HCT116 (cell line): ENCODE results near the gene ATAD3C. TPM values are rescaled to one million over a fixed set of nuclear protein-coding genes. Genes with fewer than 3 reads are reported as not detected.
"Not testable (repeated sequence)": the region's sequence is repeated elsewhere in the genome, so short reads cannot be mapped to it uniquely, and the experiment has no call there.

Experiments
- ATAC-seq: fragments of 200-7000 bp; cut with Tn5 transposase; 2 replicates; pipeline ENCODE4 v1.9.1; 2020; ENCODE audit warnings: mild to moderate bottlenecking, moderate library complexity
- BruUV-seq: library from RNA; stranded (reverse); fragments of 400-500 nt; replicated peaks from 2 replicates; lab custom pipeline; 2021; lab: Mats Ljungman, UMichigan
- CTCF ChIA-PET: fragments of 300-600 bp; sonication (Branson Sonifier 250); formaldehyde crosslinking; loops from one replicate; lab custom pipeline; 2021; ENCODE audit warnings: antibody characterized with exemption; lab: Charles Lee
- POLR2A ChIA-PET: fragments of 300-600, 350-600 bp; sonication (Branson Sonifier 250); formaldehyde crosslinking; loops from one replicate; lab custom pipeline; 2021; ENCODE audit warnings: antibody characterized with exemption; lab: Charles Lee
- RAD21 ChIA-PET, 2 experiments: fragments of 300-600 bp; sonication (Branson Sonifier 250); formaldehyde crosslinking; loops; one replicate each; lab custom pipeline; 2023; ENCODE audit warnings: low total read pairs in 2 of 2; ENCODE audit not compliant: uncharacterized antibody in 2 of 2, unreplicated experiment in 2 of 2, low non-redundant PET in 1 of 2; lab: Charles Lee
- DNase-seq: peaks from one replicate; pipeline ENCODE4 v3.0.0-alpha.2; 2010; ENCODE audit warnings: low read depth, low spot score
- H2AFZ ChIP-seq: fragments of 200-600 bp; shearing (Covaris generic), sonication (generic); 2 replicates; pipeline ENCODE4 v1.6.1; 2017; ENCODE audit warnings: low read depth, mixed run types, mixed read lengths, antibody characterized with exemption, low read length; ENCODE audit not compliant: poor library complexity, severe bottlenecking
- H3K27ac ChIP-seq: 2 replicates; pipeline ENCODE4 v1.5.1; 2012; ENCODE audit warnings: low read depth, low read length
- H3K27me3 ChIP-seq: fragments of 200-600 bp; sonication (generic); 2 replicates; pipeline ENCODE4 v1.6.1; 2016; ENCODE audit warnings: mixed run types, low read length, mixed read lengths; ENCODE audit not compliant: insufficient read depth
- H3K36me3 ChIP-seq, 2 experiments: fragments of 200-500 bp in 1 of 2; fragments of 200-600 bp in 1 of 2; sonication (Bioruptor generic) in 1 of 2; sonication (generic) in 1 of 2; 2 replicates each; pipeline versions ENCODE4 v1.5.1 to v1.6.1; 2014 to 2016; ENCODE audit warnings: low read length in 2 of 2, inconsistent platforms in 1 of 2, mixed read lengths in 1 of 2, mixed run types in 1 of 2; ENCODE audit not compliant: insufficient read depth in 2 of 2, control insufficient read depth in 1 of 2
- H3K4me1 ChIP-seq, 2 experiments: fragments of 200-600 bp in 1 of 2; sonication (generic) in 1 of 2; 2 replicates each; pipeline versions ENCODE4 v1.5.1 to v1.6.1; 2012 to 2017; ENCODE audit warnings: low read length in 2 of 2, inconsistent platforms in 1 of 2, mild to moderate bottlenecking in 1 of 2, mixed read lengths in 1 of 2, mixed run types in 1 of 2, moderate library complexity in 1 of 2; ENCODE audit not compliant: insufficient read depth in 2 of 2, control insufficient read depth in 1 of 2
- H3K4me2 ChIP-seq: fragments of 200-600 bp; sonication (generic); 2 replicates; pipeline ENCODE4 v1.6.1; 2017; ENCODE audit warnings: mixed run types, low read length, mixed read lengths
- H3K4me3 ChIP-seq, 2 experiments: fragments of 200-600 bp in 1 of 2; sonication (generic) in 1 of 2; replicated peaks in 1 of 2; 2 replicates each; pipeline ENCODE4 v1.5.1; 2011 to 2016; ENCODE audit warnings: low read length in 2 of 2, control low read depth in 1 of 2, low read depth in 1 of 2, mild to moderate bottlenecking in 1 of 2, mixed read lengths in 1 of 2, mixed run types in 1 of 2
- H3K79me2 ChIP-seq: fragments of 200-600 bp; sonication (generic); 2 replicates; pipeline ENCODE4 v1.6.1; 2017; ENCODE audit warnings: mild to moderate bottlenecking, mixed run types, low read length, moderate library complexity, mixed read lengths; ENCODE audit not compliant: insufficient read depth
- H3K9ac ChIP-seq: fragments of 200-600 bp; sonication (generic); 2 replicates; pipeline ENCODE4 v1.6.1; 2016; ENCODE audit warnings: low read length, mixed read lengths
- H3K9me2 ChIP-seq: fragments of 200-600 bp; sonication (generic), shearing (Covaris generic); 2 replicates; pipeline ENCODE4 v1.6.1; 2017; ENCODE audit warnings: mixed run types, mild to moderate bottlenecking, moderate library complexity; ENCODE audit not compliant: insufficient read depth
- H3K9me3 ChIP-seq, 2 experiments: fragments of 200-500 bp in 1 of 2; fragments of 200-600 bp in 1 of 2; sonication (Bioruptor generic) in 1 of 2; sonication (generic) in 1 of 2; 2 replicates each; pipeline ENCODE4 v1.6.1; 2014 to 2017; ENCODE audit warnings: low read length in 2 of 2, mixed read lengths in 2 of 2, inconsistent platforms in 1 of 2, low read depth in 1 of 2, mild to moderate bottlenecking in 1 of 2, mixed run types in 1 of 2, moderate library complexity in 1 of 2; ENCODE audit not compliant: control insufficient read depth in 1 of 2, insufficient read depth in 1 of 2
- H4K20me1 ChIP-seq: fragments of 200-600 bp; sonication (generic), shearing (Covaris generic); 2 replicates; pipeline ENCODE4 v1.6.1; 2017; ENCODE audit warnings: mixed run types, mild to moderate bottlenecking, moderate library complexity; ENCODE audit not compliant: insufficient read depth
- CEBPB ChIP-seq: IDR thresholded peaks from 2 replicates; pipeline ENCODE4 v1.6.1; 2012; ENCODE audit warnings: low read depth
- YY1 ChIP-seq: IDR thresholded peaks from 2 replicates; pipeline ENCODE4 v1.6.1; 2011; ENCODE audit warnings: low read length, low read depth, moderate library complexity, mild to moderate bottlenecking; ENCODE audit not compliant: insufficient replicate concordance; ENCODE audit errors: extremely low read depth
- intact Hi-C: fragments of 100-400 bp; cut with micrococcal nuclease; formaldehyde crosslinking; loops from 2 replicates; pipeline ENCODE4 v1.10.0; 2022
- total RNA-seq: library from RNA; stranded (reverse); gene quantifications from one replicate; pipeline ENCODE4 v1.2.1, GENCODE V29; 2021; ENCODE audit not compliant: unreplicated experiment
- TF ChIP-seq, protein P1 (sequence below): IDR thresholded peaks from 2 replicates; pipeline ENCODE4 v1.6.1; 2012; ENCODE audit warnings: low read depth
- TF ChIP-seq, protein P2 (sequence below): IDR thresholded peaks from 2 replicates; pipeline ENCODE4 v1.6.1; 2012

ATAD3C gene
- total RNA-seq, 1 experiment from 2014 or later: 0.61 TPM

DNA sequence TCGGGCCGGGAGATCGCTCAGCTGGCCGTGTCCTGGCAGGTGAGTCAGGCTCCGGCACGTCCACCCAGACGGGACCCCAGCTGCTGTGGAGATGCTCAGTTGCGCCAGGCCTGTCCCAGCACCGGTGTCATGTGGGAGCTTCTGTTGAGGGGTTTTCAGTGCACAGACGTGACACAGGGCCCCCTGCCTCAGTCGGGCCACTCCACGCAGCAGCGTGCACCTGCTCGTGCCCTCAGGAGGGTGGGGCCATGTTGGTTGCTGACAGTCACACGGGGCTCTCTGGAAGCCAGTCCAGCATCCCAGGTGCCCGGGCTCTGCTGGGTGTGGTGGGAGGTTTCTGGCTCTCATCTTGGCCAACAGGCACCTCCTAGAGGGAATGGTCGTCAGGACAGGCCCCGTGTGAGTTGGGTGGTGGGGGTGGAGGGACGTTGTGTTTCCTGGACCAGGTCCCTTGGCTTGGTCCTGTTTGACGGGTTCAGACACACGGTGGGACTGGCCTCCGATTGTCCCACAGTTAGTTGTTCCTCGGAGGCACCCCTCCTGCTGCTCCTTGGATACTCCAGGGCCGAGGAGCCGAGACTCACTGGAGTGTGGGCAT is 41.2 kb downstream of the ATAD3C start:
- Histone ChIP-seq H3K27ac (no peak overlapping the region), H2AFZ (no peak overlapping the region), H3K9me2 (no peaks in the 10 kb centered on the region), H3K4me1 (no peaks in the 10 kb centered on the region), H3K79me2 (peaks cover 11% of the 10 kb centered on the region; the same call in 1 of the 2 replicates)
- no peak for ATAC-seq
- RAD21 ChIA-PET: no interaction called here
- CTCF ChIA-PET: no interaction called here
- POLR2A ChIA-PET: no interaction called here
- BruUV-seq: no TSS peak
- TF ChIP-seq YY1 (no peak), CEBPB (no peak)
- TF ChIP-seq, all 23 proteins: peak for 0
- H3K9me3 ChIP-seq: no peaks in the 10 kb centered on the region; a peak in 1 of 4 replicates
- intact Hi-C loops: no loop called here
- H3K4me3 ChIP-seq: no peak overlapping the region
- H3K27me3 ChIP-seq: no peaks in the 10 kb centered on the region
- H3K9ac ChIP-seq: no peak overlapping the region
- H3K36me3 ChIP-seq: peaks cover 11 to 63% of the 10 kb centered on the region in 2 experiments; a peak in 3 of 4 replicates
- DNase-seq: no peak
- no peak overlapping the region for H3K4me2 ChIP-seq
- H4K20me1 ChIP-seq: no peaks in the 10 kb centered on the region

DNA sequence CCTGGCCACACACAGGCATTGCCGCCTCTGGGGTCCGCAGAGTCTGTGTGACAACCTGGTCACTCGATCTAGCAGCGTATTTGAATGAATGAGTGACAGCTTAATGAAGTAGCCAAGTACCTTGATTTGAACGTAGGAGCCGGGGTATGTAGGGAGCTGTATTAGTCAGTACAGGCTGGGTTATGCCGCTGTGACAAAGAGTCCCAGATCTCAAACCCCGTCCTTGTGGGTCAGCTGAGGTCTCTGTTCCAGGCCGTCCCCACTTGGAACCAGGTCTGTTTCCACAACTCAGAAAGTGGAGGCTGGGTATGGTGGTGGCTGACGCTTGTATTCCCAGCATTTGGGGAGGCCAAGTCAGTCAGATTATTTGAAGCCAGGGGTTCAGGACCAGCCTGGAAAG is 42.1 kb downstream of the ATAD3C start:
- Histone ChIP-seq H3K9me3 (no peaks in the 10 kb centered on the region; a peak in 1 of 4 replicates), H3K4me2 (no peak overlapping the region), H3K79me2 (peaks cover 11% of the 10 kb centered on the region; the same call in 1 of the 2 replicates), H3K9ac (no peak overlapping the region), H4K20me1 (no peaks in the 10 kb centered on the region), H3K27me3 (no peaks in the 10 kb centered on the region), H3K36me3 (peaks cover 11 to 63% of the 10 kb centered on the region in 2 experiments; a peak in 3 of 4 replicates), H3K9me2 (no peaks in the 10 kb centered on the region), H3K27ac (no peak overlapping the region), H3K4me1 (no peaks in the 10 kb centered on the region), H3K4me3 (no peak overlapping the region), H2AFZ (no peak overlapping the region)
- TF ChIP-seq, protein P1, sequence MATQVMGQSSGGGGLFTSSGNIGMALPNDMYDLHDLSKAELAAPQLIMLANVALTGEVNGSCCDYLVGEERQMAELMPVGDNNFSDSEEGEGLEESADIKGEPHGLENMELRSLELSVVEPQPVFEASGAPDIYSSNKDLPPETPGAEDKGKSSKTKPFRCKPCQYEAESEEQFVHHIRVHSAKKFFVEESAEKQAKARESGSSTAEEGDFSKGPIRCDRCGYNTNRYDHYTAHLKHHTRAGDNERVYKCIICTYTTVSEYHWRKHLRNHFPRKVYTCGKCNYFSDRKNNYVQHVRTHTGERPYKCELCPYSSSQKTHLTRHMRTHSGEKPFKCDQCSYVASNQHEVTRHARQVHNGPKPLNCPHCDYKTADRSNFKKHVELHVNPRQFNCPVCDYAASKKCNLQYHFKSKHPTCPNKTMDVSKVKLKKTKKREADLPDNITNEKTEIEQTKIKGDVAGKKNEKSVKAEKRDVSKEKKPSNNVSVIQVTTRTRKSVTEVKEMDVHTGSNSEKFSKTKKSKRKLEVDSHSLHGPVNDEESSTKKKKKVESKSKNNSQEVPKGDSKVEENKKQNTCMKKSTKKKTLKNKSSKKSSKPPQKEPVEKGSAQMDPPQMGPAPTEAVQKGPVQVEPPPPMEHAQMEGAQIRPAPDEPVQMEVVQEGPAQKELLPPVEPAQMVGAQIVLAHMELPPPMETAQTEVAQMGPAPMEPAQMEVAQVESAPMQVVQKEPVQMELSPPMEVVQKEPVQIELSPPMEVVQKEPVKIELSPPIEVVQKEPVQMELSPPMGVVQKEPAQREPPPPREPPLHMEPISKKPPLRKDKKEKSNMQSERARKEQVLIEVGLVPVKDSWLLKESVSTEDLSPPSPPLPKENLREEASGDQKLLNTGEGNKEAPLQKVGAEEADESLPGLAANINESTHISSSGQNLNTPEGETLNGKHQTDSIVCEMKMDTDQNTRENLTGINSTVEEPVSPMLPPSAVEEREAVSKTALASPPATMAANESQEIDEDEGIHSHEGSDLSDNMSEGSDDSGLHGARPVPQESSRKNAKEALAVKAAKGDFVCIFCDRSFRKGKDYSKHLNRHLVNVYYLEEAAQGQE: no peak
- TF ChIP-seq, protein P2, sequence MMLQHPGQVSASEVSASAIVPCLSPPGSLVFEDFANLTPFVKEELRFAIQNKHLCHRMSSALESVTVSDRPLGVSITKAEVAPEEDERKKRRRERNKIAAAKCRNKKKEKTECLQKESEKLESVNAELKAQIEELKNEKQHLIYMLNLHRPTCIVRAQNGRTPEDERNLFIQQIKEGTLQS: no peak
- no peak for ATAC-seq
- POLR2A ChIA-PET: no interaction called here
- BruUV-seq: no TSS peak
- no peak for DNase-seq
- RAD21 ChIA-PET: no interaction called here
- CTCF ChIA-PET: no interaction called here
- intact Hi-C loops: no loop called here

DNA sequence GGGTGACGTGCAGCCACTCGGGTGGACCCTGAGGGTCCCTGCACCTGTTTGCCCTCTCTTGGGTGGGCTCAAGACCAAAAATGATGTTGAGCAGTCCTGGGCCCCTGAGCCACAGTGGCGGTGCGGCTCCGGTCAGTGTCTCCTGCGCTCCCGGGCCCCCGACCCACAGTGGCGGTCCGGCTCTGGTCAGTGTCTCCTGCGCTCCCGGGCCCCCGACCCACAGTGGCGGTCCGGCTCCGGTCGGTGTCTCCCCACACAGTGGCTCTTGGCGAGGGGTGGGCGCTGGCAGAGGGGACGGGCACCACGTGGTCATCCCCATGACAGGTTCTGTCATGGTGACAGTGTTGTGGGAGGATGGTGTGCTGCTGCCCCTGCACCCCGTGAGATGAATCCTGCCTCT is 44.8 kb downstream of the ATAD3C start:
- intact Hi-C loops, CTCF ChIA-PET, DNase-seq, BruUV-seq, H3K4me2 ChIP-seq, H2AFZ ChIP-seq, ATAC-seq, H3K27ac ChIP-seq, H3K9me2 ChIP-seq, POLR2A ChIA-PET, H3K27me3 ChIP-seq, H3K4me3 ChIP-seq, RAD21 ChIA-PET, H4K20me1 ChIP-seq, H3K9ac ChIP-seq, H3K9me3 ChIP-seq, H3K4me1 ChIP-seq: not testable (repeated sequence)
- Histone ChIP-seq H3K36me3 (peaks cover 9 to 47% of the 10 kb centered on the region in 2 experiments; a peak in 3 of 4 replicates), H3K79me2 (peaks cover 11% of the 10 kb centered on the region; the same call in 1 of the 2 replicates)
